HG03060 (cell line): ENCODE results near the gene GATD1.
"Not testable (repeated sequence)": the region's sequence is repeated elsewhere in the genome, so short reads cannot be mapped to it uniquely, and the experiment has no call there.

ENCODE experiments used
- ATAC-seq: cut with Tn5 transposase; IDR thresholded peaks from one replicate; pipeline ENCODE4 v1.9.1; 2021; ENCODE audit warnings: low read depth, moderate number of reproducible peaks; ENCODE audit not compliant: unreplicated experiment

The GATD1 gene

DNA sequence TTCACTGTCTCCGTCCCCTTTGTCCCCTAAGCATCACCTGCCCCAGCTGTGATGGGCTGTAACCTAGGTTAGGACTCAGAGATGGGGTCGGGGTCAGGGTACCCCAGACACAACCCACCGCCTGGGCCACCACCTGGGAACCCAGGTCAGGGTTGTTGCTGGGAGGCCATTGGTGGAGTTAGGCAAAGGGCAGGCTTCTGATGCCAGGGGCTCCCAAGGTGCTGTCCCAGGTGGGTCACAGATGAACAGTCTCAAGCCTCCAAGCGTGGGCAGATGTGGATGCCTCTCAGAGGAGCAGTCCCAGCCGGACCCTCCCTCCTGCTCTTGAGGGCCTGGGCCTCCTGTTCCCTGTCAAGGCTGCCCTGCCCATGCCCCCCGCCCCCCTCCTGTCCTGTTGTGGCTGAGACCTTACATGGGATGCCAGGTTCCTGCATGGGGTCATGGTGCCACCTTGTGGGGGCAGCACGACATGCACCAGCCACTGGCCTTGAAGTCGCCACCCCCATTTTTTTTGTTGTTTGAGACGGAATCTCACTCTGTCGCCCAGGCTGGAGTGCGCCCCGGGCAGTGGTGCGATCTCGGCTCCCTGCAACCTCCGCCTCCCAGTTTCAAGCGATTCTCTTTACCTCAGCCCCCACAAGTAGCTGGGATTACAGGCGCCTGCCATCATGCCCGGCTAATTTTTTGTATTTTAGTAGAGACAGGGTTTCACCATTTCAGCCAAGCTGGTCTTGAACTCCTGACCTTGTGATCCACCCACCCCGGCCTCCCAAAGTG lies 12.1 kb downstream of the GATD1 start:
- no peak for ATAC-seq

DNA sequence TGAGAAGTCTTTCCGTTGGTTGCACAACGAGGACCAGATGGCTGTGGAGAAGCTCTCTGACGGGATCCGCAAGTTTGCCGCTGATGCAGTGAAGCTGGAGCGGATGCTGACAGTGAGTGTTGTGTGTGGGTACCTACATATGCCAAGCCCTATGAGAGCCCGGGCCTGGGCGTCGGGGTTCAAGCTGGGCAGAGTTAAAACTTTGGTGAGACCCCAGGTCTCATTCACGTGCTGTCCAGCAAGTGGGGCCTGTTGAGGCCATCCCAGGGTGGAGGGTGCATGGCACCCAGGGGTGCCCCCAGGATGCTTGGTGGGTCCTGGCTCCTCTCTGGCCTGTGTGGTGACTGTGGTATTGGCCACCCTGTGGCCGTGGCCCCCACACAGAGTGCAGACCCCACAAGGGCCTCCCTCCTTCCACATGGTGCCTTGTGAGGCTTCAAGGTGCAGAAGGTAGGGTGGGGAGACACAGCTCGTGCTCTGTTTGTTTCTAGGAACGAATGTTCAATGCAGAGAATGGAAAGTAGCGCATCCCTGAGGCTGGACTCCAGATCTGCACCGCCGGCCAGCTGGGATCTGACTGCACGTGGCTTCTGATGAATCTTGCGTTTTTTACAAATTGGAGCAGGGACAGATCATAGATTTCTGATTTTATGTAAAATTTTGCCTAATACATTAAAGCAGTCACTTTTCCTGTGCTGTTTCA lies 12.8 kb downstream of the GATD1 start:
- no peak for ATAC-seq

DNA sequence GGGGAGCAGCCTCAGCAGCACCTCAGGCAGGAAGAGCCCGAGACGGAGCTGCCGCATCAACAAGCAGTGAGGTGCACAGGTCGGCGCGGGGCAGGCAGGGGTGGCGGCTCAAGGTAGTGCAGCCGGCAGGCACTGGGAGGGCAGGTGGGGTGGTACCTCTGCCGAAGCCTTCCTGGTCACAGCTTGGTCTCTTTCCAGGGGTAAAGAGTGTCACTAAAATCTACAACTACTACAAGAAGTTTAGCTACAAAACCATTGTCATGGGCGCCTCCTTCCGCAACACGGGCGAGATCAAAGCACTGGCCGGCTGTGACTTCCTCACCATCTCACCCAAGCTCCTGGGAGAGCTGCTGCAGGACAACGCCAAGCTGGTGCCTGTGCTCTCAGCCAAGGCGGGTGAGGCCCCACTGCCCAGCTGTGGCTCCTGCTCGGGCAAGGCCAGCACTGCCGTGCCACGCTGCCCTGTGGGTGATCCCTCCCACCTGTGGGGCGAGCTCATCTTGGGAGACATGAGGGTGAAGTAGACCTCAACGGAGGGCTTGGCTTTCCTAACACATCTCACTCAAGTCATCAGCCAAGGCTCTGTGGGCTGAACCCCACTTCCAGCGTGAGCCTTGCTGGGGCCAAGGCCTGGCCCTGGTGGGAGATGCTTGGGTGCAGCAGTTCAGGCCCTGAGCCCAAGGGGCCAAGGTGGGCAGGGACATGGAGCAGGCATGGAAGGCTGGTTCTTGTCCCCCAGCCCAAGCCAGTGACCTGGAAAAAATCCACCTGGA lies 13.6 kb downstream of the GATD1 start:
- ATAC-seq: no peak

GRCh38 chr11:763073-763463 lies 14.2 kb downstream of the GATD1 start:
- ATAC-seq: no peak

GRCh38 chr11:762421-763072 lies 14.7 kb downstream of the GATD1 start:
- ATAC-seq: no peak

DNA sequence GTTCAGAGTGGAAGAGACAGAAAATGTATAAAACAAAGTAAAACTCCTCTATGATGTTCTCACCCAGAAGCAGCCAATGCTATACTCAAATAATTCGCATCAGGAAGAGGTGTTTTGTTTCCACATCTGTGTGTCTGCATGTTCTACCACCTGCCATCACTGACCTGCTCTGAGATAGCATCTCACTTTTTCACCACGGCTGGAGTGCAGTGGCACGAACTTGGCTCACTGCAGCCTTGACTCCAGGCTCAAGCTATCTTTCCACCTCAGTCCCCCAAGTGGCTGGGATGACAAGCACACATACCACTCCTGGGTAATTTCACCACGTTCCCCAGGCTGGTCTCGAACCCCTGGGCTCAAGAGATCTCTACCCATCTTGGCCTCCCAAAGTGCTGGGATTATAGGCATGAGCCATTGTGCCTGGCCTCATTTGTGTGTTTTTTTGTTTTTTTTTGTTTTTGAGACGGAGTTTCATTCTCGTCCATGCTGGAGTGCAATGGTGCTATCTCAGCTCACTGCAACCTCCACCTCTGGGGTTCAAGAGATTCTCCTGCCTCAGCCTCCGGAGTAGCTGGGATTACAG lies 15.7 kb downstream of the GATD1 start:
- ATAC-seq: no peak

- no peak for ATAC-seq
Measured at GRCh38 chr11:760236-760635, 17.1 kb downstream of the GATD1 start.

GRCh38 chr11:749731-750130 lies 27.6 kb downstream of the GATD1 start:
- ATAC-seq: no peak

DNA sequence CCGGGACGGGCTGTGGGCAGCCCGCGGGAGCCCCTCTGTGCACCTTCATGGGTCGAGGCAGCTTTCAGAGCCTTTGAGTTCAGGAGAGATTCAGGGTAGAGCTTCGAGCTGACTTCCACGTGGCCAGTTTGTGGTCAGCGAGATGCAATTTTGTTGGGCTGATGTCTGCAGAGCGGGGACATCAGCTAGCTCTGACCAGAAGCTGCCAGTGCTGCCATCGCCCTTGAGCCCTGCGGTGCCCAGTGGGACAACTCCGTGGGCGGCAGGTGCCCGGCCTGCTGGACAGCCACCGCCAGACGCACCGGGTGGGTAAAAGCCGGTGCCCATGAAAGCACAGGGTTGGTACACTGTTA lies 29.3 kb downstream of the GATD1 start:
- ATAC-seq: no peak

GRCh38 chr11:747158-748006 lies 29.9 kb downstream of the GATD1 start, which contains the start of gene TALDO1:
Gene TALDO1, plus strand, starts transcription at chr11:747464. Its CDS starts 18 bp downstream, at chr11:747482.
- peak; percentile 69 for ATAC-seq

- no peak for ATAC-seq
Measured at GRCh38 chr11:746289-747157, 30.8 kb downstream of the GATD1 start.

- ATAC-seq: no peak
Measured at GRCh38 chr11:745428-745827, 31.9 kb downstream of the GATD1 start.

DNA sequence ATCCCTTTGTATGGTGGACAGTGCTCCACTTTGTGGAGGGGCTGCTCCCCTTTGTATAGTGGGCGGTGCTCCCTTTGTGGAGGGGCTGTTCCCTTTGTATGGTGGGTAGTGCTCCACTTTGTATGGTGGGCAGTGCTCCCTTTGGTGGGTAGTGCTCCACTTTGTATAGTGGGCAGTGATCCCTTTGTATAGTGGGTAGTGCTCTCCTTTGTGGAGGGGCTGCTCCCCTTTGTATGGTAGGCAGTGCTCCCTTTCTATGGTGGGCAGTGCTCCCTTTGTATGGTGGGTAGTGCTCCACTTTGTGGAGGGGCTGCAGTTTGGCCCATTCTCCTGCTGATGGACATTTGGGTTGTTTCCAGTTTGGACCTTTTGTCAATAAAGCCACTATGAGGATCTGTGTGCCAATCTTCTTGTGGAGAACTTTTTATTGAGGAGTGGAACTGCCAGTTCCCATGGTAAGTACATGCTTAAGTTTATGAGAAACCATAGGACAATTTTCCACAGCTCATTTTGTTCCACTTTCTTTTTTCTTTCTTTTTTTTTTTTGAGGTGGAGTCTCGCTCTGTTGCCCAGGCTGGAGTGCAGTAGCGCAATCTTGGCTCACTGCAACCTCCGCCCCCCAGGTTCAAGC lies 34.6 kb downstream of the GATD1 start:
- ATAC-seq: no peak

GRCh38 chr11:742156-742546 lies 35.1 kb downstream of the GATD1 start:
- ATAC-seq: no peak

GRCh38 chr11:737899-738298 lies 39.4 kb downstream of the GATD1 start:
- ATAC-seq: not testable (repeated sequence)

DNA sequence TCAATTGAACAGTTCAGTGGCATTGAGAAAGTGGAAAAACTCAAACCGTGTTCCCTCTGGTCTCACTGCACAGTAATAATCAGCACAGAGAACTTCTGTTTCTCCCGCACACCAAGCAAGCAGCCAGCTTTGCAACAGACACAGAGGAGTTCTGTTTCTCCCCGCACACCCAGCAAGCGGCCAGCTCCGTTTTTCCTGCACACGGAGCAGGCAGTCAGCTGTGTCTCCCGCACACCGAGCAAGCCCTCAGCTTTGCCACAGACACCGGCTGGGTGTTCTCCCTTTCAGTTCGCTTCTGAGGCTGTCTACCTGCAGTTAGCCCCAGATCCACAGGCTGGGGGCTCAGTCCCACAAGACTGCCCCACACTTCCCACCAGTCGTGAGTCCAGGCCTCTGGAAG lies 39.9 kb downstream of the GATD1 start:
- ATAC-seq: no peak

DNA sequence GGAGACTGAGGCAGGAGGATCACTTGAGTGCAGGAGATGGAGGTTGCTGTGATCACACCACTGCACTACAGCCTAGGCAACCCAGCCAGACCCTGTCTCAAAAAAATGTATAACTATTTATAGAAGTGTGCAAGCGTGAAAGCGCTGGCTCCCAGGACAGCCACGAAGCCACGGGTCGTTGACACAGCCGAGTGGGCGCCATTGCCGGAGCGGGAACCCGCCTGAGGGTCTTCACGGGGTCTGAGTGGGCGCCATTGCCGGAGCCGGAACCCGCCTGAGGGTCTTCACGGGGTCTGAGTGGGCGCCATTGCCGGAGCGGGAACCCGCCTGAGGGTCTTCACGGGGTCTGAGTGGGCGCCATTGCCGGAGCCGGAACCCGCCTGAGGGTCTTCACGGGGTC lies 42.7 kb downstream of the GATD1 start:
- not testable (repeated sequence) for ATAC-seq

DNA sequence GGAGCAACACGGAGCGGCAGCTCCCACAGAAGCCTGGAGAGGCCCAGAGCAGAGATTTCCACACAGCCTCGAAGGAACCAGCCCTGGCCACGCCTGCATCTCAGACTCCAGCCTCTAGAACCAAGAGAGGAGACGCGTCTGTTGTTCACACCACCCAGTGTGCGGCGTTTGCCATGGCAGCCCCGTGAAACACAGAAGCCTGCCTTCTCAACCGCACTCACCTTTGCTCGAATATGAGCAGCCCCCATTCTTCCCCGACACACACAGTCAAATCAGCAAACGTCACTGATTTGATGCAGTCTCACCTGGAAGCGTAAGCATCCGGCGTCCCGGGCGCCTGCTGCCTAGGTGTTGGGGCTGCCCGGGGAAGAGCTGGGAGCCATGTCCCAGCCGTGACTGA lies 44.2 kb downstream of the GATD1 start:
- no peak for ATAC-seq
